Mammary epithelial cell (primary cell): Measurements from ENCODE around the gene CA9.

ENCODE experiments used
- EZH2 ChIP-seq: IDR thresholded peaks from 2 replicates; pipeline ENCODE4 v1.6.1; 2012; ENCODE audit warnings: low read length, inconsistent platforms, borderline replicate concordance
- TF ChIP-seq, protein P1 (sequence below), 2 donors: IDR thresholded peaks in 1 of 2; conservative IDR thresholded peaks in 1 of 2; 2 replicates each; pipeline ENCODE4 v1.5.1; 2011 to 2012; ENCODE audit warnings: inconsistent platforms in 2 of 2, low read length in 2 of 2, mild to moderate bottlenecking in 2 of 2, control low read depth in 1 of 2, low read depth in 1 of 2; ENCODE audit not compliant: insufficient read depth in 1 of 2; ENCODE audit errors: extremely low read depth in 1 of 2

DNA sequence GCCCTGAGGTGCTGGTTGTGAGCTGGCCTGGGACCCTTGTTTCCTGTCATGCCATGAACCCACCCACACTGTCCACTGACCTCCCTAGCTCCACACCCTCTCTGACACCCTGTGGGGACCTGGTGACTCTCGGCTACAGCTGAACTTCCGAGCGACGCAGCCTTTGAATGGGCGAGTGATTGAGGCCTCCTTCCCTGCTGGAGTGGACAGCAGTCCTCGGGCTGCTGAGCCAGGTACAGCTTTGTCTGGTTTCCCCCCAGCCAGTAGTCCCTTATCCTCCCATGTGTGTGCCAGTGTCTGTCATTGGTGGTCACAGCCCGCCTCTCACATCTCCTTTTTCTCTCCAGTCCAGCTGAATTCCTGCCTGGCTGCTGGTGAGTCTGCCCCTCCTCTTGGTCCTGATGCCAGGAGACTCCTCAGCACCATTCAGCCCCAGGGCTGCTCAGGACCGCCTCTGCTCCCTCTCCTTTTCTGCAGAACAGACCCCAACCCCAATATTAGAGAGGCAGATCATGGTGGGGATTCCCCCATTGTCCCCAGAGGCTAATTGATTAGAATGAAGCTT, 6.1 kb downstream of the CA9 start:
- TF ChIP-seq EZH2: no peak
- TF ChIP-seq, protein P1, sequence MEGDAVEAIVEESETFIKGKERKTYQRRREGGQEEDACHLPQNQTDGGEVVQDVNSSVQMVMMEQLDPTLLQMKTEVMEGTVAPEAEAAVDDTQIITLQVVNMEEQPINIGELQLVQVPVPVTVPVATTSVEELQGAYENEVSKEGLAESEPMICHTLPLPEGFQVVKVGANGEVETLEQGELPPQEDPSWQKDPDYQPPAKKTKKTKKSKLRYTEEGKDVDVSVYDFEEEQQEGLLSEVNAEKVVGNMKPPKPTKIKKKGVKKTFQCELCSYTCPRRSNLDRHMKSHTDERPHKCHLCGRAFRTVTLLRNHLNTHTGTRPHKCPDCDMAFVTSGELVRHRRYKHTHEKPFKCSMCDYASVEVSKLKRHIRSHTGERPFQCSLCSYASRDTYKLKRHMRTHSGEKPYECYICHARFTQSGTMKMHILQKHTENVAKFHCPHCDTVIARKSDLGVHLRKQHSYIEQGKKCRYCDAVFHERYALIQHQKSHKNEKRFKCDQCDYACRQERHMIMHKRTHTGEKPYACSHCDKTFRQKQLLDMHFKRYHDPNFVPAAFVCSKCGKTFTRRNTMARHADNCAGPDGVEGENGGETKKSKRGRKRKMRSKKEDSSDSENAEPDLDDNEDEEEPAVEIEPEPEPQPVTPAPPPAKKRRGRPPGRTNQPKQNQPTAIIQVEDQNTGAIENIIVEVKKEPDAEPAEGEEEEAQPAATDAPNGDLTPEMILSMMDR (conservative IDR thresholded peaks at IDR 0.05 in 1 of 2, IDR thresholded peaks at IDR 0.05 in 1 of 2; ENCODE audit: extremely low read depth in 1 of 2, insufficient read depth in 1 of 2, low read depth in 1 of 2, low read length in 2 of 2): no peak
